HepG2 (cell line): ENCODE measurements around the gene SYVN1. TPM values are rescaled to one million over a fixed set of nuclear protein-coding genes. Genes with fewer than 3 reads are reported as not detected.

ENCODE experiments used
- ATAC-seq: fragments of 200-7000 bp; cut with Tn5 transposase; 3 replicates; pipeline ENCODE4 v1.9.1; 2020; ENCODE audit warnings: mild to moderate bottlenecking, moderate library complexity
- BruUV-seq: library from RNA; stranded (reverse); fragments of 400-500 nt; replicated peaks from 2 replicates; lab custom pipeline; 2021; lab: Mats Ljungman, UMichigan
- CTCF ChIA-PET: fragments of 300-600 bp; formaldehyde crosslinking; extraction: SDS; loops from one replicate; lab custom pipeline; 2021; ENCODE audit warnings: low total read pairs, inconsistent platforms, low intra/inter-chr PET ratio; lab: Yijun Ruan, JAX
- POLR2A ChIA-PET: fragments of 350-600 bp; sonication (Branson Sonifier 250); formaldehyde crosslinking; loops from one replicate; lab custom pipeline; 2020; ENCODE audit warnings: antibody characterized with exemption, inconsistent platforms; lab: Yijun Ruan, JAX
- DNase-seq: peaks from one replicate; pipeline ENCODE4 v3.0.0-alpha.2; 2015; ENCODE audit warnings: low spot score
- FAIRE-seq: peaks from 3 replicates; lab custom pipeline; 2011; peaks lifted over from hg19 to GRCh38; lab: Jason Lieb, UNC
- H2AFZ ChIP-seq: one replicate; pipeline ENCODE4 v1.6.1; 2011; ENCODE audit warnings: low read length, inconsistent platforms
- H3K27ac ChIP-seq: fragments of 300-600 bp; 3 replicates; pipeline ENCODE4 v1.8.0; 2011; ENCODE audit warnings: mixed run types, mild to moderate bottlenecking, mixed read lengths, low read length, inconsistent platforms; ENCODE audit not compliant: insufficient read depth; ENCODE audit errors: extremely low read length
- H3K27me3 ChIP-seq, 2 experiments: fragments of 200-600 bp in 1 of 2; 2 replicates in 1 of 2; 3 replicates in 1 of 2; pipeline versions ENCODE4 v1.6.0 to v1.8.0; 2011; ENCODE audit warnings: low read length in 2 of 2, mild to moderate bottlenecking in 2 of 2, moderate library complexity in 2 of 2, inconsistent platforms in 1 of 2; ENCODE audit not compliant: insufficient read depth in 2 of 2, control insufficient read depth in 1 of 2
- H3K36me3 ChIP-seq, 2 experiments: fragments of 200-600 bp in 1 of 2; replicated peaks in 1 of 2; 2 replicates in 1 of 2; 3 replicates in 1 of 2; pipeline versions ENCODE4 v1.5.1 to v1.8.0; 2011; ENCODE audit warnings: low read length in 2 of 2, inconsistent platforms in 1 of 2; ENCODE audit not compliant: insufficient read depth in 2 of 2, control insufficient read depth in 1 of 2
- H3K4me1 ChIP-seq: 2 replicates; pipeline ENCODE4 v1.5.1; 2012; ENCODE audit warnings: low read length, inconsistent platforms; ENCODE audit not compliant: insufficient read depth
- H3K4me2 ChIP-seq: 2 replicates; pipeline ENCODE4 v1.6.0; 2011; ENCODE audit warnings: low read depth, low read length, inconsistent platforms
- H3K4me3 ChIP-seq, 3 experiments: fragments of 200-600 bp in 1 of 3; sonication (generic), shearing (Covaris generic) in 1 of 3; replicated peaks in 1 of 3; 2 replicates each; pipeline ENCODE4 v1.5.1; 2011 to 2016; ENCODE audit warnings: low read length in 3 of 3, inconsistent platforms in 2 of 3, low read depth in 2 of 3, mild to moderate bottlenecking in 2 of 3, control low read depth in 1 of 3, mixed read lengths in 1 of 3; ENCODE audit not compliant: insufficient read depth in 1 of 3
- H3K79me2 ChIP-seq: one replicate; pipeline ENCODE4 v1.6.1; 2011; ENCODE audit warnings: low read length, inconsistent platforms; ENCODE audit not compliant: insufficient read depth
- H3K9ac ChIP-seq: 2 replicates; pipeline ENCODE4 v1.6.0; 2011; ENCODE audit warnings: mild to moderate bottlenecking, low read depth, low read length, inconsistent platforms; ENCODE audit not compliant: insufficient read depth
- H3K9me3 ChIP-seq: 2 replicates; pipeline ENCODE4 v1.5.1; 2012; ENCODE audit warnings: mild to moderate bottlenecking, low read length
- H4K20me1 ChIP-seq: 2 replicates; pipeline ENCODE4 v1.6.0; 2011; ENCODE audit warnings: inconsistent platforms, mild to moderate bottlenecking, low read length, moderate library complexity; ENCODE audit not compliant: insufficient read depth
- BCL6 ChIP-seq: IDR thresholded peaks from 2 replicates; pipeline ENCODE4 v1.6.1; 2016; ENCODE audit warnings: missing genetic modification reagents, missing compliant biosample characterization
- CEBPB ChIP-seq: IDR thresholded peaks from 2 replicates; pipeline ENCODE4 v1.6.1; 2011; ENCODE audit warnings: low read depth, low read length, improper control_type of control experiment, borderline replicate concordance
- CEBPG ChIP-seq: IDR thresholded peaks from 2 replicates; pipeline ENCODE4 v1.6.1; 2016
- E2F2 ChIP-seq: sonication (generic); formaldehyde crosslinking; IDR thresholded peaks from 2 replicates; pipeline ENCODE4 v1.4.0; 2020; ENCODE audit warnings: missing genetic modification reagents, borderline replicate concordance
- EP300 ChIP-seq, 3 experiments: sonication (generic) in 1 of 3; formaldehyde crosslinking in 1 of 3; IDR thresholded peaks; 2 replicates each; pipeline versions ENCODE4 v1.5.1 to v1.6.1; 2011 to 2020; ENCODE audit warnings: low read depth in 2 of 3, low read length in 2 of 3, borderline replicate concordance in 1 of 3, improper control_type of control experiment in 1 of 3, mild to moderate bottlenecking in 1 of 3, missing genetic modification reagents in 1 of 3, moderate library complexity in 1 of 3
- ETV5 ChIP-seq: IDR thresholded peaks from 2 replicates; pipeline ENCODE4 v1.6.1; 2018; ENCODE audit warnings: missing biosample characterization, missing genetic modification reagents, inconsistent platforms, borderline replicate concordance
- FOXP4 ChIP-seq: sonication (generic); formaldehyde crosslinking; IDR thresholded peaks from 2 replicates; pipeline ENCODE4 v1.4.0; 2020; ENCODE audit warnings: missing genetic modification reagents
- KDM4B ChIP-seq: sonication (generic); formaldehyde crosslinking; IDR thresholded peaks from 2 replicates; pipeline ENCODE4 v1.4.0; 2020; ENCODE audit warnings: missing genetic modification reagents
- NR2F6 ChIP-seq, 2 experiments: IDR thresholded peaks; 2 replicates each; pipeline ENCODE4 v1.6.1; 2016; ENCODE audit warnings: antibody characterized with exemption in 1 of 2, mild to moderate bottlenecking in 1 of 2
- SALL1 ChIP-seq: sonication (generic); formaldehyde crosslinking; IDR thresholded peaks from 2 replicates; pipeline ENCODE4 v1.8.0; 2022; ENCODE audit warnings: mild to moderate bottlenecking, missing genetic modification reagents
- SAP130 ChIP-seq: IDR thresholded peaks from 2 replicates; pipeline ENCODE4 v1.6.1; 2016; ENCODE audit warnings: low read depth
- SIX4 ChIP-seq: sonication (generic); formaldehyde crosslinking; IDR thresholded peaks from 2 replicates; pipeline ENCODE4 v1.4.0; 2020; ENCODE audit warnings: missing genetic modification reagents
- ZNF12 ChIP-seq: sonication (generic); formaldehyde crosslinking; IDR thresholded peaks from 2 replicates; pipeline ENCODE4 v1.5.0; 2020; ENCODE audit warnings: missing genetic modification reagents
- ZNF614 ChIP-seq: IDR thresholded peaks from 2 replicates; pipeline ENCODE4 v1.6.1; 2018; ENCODE audit warnings: missing biosample characterization, missing genetic modification reagents, inconsistent platforms, borderline replicate concordance
- ZNF7 ChIP-seq: IDR thresholded peaks from 2 replicates; pipeline ENCODE4 v1.6.1; 2016; ENCODE audit warnings: missing biosample characterization, missing genetic modification reagents
- ZNF724P ChIP-seq: sonication (generic); formaldehyde crosslinking; IDR thresholded peaks from 2 replicates; pipeline ENCODE4 v1.8.0; 2022; ENCODE audit warnings: missing genetic modification reagents, borderline replicate concordance
- WGBS: methylation state at CpG from one replicate; pipeline ENCODE4 v1.1.6; 2017; ENCODE audit warnings: low lambda C conversion rate; 5-methylcytosine and 5-hydroxymethylcytosine counted together
- in situ Hi-C: cut with HindIII; loops from 2 replicates; pipeline ENCODE4 v1.10.0; 2017; ENCODE audit warnings: low pct_unique_long_range_greater_than_20kb; ENCODE audit not compliant: extremely low pct_ligation_motif_present
- intact Hi-C: fragments of 100-400 bp; cut with micrococcal nuclease; formaldehyde crosslinking; loops from one replicate; pipeline ENCODE4 v1.10.0; 2022; ENCODE audit not compliant: unreplicated experiment
- polyA plus RNA-seq, 8 experiments: library from polyadenylated mRNA; depleted of rRNA in 3 of 8; stranded (reverse) in 7 of 8; unstranded in 1 of 8; fragments of >200 nt; fragmentation: Illumina TruSeq in 4 of 8; extraction: Trizol in 4 of 8; gene quantifications; 2 replicates each; pipeline versions ENCODE4 v1.2.1 to v1.2.3, GENCODE V29; 2011 to 2016; ENCODE audit warnings: low read depth in 4 of 8, missing spikeins in 1 of 8, mixed read lengths in 1 of 8; ENCODE audit not compliant: insufficient read depth in 1 of 8
- total RNA-seq, 5 experiments: library from RNA; depleted of rRNA; stranded (reverse); fragments of >200 nt; fragmentation: Illumina TruSeq; extraction: Trizol; gene quantifications; 2 replicates each; pipeline ENCODE4 v1.2.3, GENCODE V29; 2016; ENCODE audit warnings: low read depth in 1 of 5
- TF ChIP-seq, protein P1 (sequence below): sonication (generic); formaldehyde crosslinking; IDR thresholded peaks from 2 replicates; pipeline ENCODE4 v1.4.0; 2020; ENCODE audit warnings: missing genetic modification reagents

SYVN1 gene
- total and polyA plus RNA-seq, 2 of the 13 experiments (the other 11 are each of a cell fraction or from before 2014, with no cell fraction given): 10.3 to 22.5 TPM

DNA sequence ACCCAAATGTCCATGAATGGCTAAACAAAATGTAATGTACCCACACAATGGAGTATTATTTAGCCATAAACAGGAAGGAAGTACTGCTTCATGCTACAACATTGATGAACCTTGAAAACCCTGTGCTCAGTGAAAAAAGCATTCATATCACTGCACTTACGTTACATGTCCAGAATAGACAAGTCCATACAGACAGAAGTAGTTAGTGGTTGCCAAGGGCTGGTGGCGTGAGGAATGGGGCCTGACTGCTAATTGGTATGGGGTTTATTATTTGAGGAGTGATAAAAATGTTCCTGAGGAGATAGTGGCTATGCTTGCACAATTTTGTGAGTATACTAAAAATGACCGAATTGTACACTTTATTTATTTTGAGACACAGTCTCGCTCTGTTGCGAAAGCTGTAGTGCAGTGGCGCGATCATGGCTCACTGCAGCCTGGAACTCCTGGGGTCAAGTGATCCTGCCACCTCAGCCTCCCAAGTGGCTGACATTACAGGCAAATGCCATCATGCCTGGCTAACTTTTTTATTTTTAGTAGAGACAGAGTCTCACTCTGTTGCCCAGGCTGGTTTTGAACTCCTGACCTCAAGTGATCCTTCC is 7.7 kb upstream of the SYVN1 start:
- peak; percentile 71 for FAIRE-seq
- no peaks in the 10 kb centered on the region for H3K27me3 ChIP-seq
- H4K20me1 ChIP-seq: no peaks in the 10 kb centered on the region
- H2AFZ ChIP-seq: no peak overlapping the region
- intact Hi-C loops (no loop called here), in situ Hi-C loops (no loop called here)
- peak overlapping the region in 1 of 3 experiments; percentile 13; a peak in 1 of 6 replicates for H3K4me3 ChIP-seq
- BruUV-seq: no TSS peak
- ChIA-PET CTCF (no interaction called here), POLR2A (interaction anchor here (1.1 kb wide), 1 partner anchor 20 kb away, joined by 6 read pairs; the partner anchor contains the start of genes FAU and MRPL49)
- H3K79me2 ChIP-seq: no peaks in the 10 kb centered on the region
- H3K4me1 ChIP-seq: peaks cover 39% of the 10 kb centered on the region
- H3K4me2 ChIP-seq: peak overlapping the region; percentile 54
- no peak for DNase-seq
- 2% methylated on average over 7 of the region's 7 CpGs for WGBS
- H3K27ac ChIP-seq: no peak overlapping the region
- peak; percentile 55 for ATAC-seq
- H3K9me3 ChIP-seq: no peaks in the 10 kb centered on the region
- H3K36me3 ChIP-seq: no peaks in the 10 kb centered on the region
- H3K9ac ChIP-seq: no peak overlapping the region
- TF ChIP-seq NR2F6 (IDR thresholded peaks at IDR 0.05) (peak; percentile 11; the same call in 1 of the 2 replicates), NR2F6 (CRISPR knock-in tag; IDR thresholded peaks at IDR 0.05) (no peak), CEBPG (CRISPR knock-in tag) (peak; percentile 78), SIX4 (CRISPR knock-in tag) (no peak), EP300 (IDR thresholded peaks at IDR 0.05; ENCODE audit: low read depth in 2 of 2, low read length in 2 of 2) (peak in 1 of 2 experiments; percentile 25; a peak in 1 of 4 replicates), EP300 (CRISPR knock-in tag; IDR thresholded peaks at IDR 0.05; ENCODE audit: borderline replicate concordance) (no peak), ZNF7 (CRISPR knock-in tag) (no peak), ZNF12 (CRISPR knock-in tag) (peak; percentile 75), ZNF724P (CRISPR knock-in tag) (no peak), CEBPB (peak; percentile 79), ZNF614 (CRISPR knock-in tag) (no peak), SALL1 (CRISPR knock-in tag) (0 out of 2 replicates have a peak, but pooled peaks have one; percentile 17), E2F2 (CRISPR knock-in tag) (no peak), SAP130 (CRISPR knock-in tag) (0 out of 2 replicates have a peak, but pooled peaks have one; percentile 10), FOXP4 (CRISPR knock-in tag) (peak; percentile 33; the same call in 1 of the 2 replicates), ETV5 (CRISPR knock-in tag) (no peak), BCL6 (peak; percentile 12; the same call in 1 of the 2 replicates), KDM4B (CRISPR knock-in tag) (no peak)
- TF ChIP-seq, protein P1, sequence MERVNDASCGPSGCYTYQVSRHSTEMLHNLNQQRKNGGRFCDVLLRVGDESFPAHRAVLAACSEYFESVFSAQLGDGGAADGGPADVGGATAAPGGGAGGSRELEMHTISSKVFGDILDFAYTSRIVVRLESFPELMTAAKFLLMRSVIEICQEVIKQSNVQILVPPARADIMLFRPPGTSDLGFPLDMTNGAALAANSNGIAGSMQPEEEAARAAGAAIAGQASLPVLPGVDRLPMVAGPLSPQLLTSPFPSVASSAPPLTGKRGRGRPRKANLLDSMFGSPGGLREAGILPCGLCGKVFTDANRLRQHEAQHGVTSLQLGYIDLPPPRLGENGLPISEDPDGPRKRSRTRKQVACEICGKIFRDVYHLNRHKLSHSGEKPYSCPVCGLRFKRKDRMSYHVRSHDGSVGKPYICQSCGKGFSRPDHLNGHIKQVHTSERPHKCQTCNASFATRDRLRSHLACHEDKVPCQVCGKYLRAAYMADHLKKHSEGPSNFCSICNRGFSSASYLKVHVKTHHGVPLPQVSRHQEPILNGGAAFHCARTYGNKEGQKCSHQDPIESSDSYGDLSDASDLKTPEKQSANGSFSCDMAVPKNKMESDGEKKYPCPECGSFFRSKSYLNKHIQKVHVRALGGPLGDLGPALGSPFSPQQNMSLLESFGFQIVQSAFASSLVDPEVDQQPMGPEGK (CRISPR knock-in tag): 0 out of 2 replicates have a peak, but pooled peaks have one; percentile 9
